Measurements from ENCODE around the gene GPR12.

GRCh38 chr13:26713341-26713740, 47.2 kb downstream of the GPR12 start:
- TF ChIP-seq POLR2A (IDR thresholded peaks at IDR 0.05) (no peak), CTCF (IDR thresholded peaks at IDR 0.05) (no peak)

Data from lower leg skin (tissue), 3 donors.